GM12875 (cell line): ENCODE results near the gene CNKSR3.

Source experiments
- H3K4me3 ChIP-seq: one replicate; pipeline ENCODE4 v1.5.1; 2011; ENCODE audit warnings: low read depth, low read length, control low read depth
- CTCF ChIP-seq: IDR thresholded peaks from 2 replicates; pipeline ENCODE4 v1.5.1; 2011; ENCODE audit warnings: low read depth, mild to moderate bottlenecking, control low read depth, inconsistent platforms, low read length, moderate library complexity, borderline replicate concordance; ENCODE audit not compliant: insufficient read depth

The CNKSR3 gene

GRCh38 chr6:154408891-154409500 lies 101.5 kb downstream of the CNKSR3 start:
- TF ChIP-seq CTCF = peak; percentile 13; the same call in 1 of the 2 replicates
- H3K4me3 ChIP-seq = no peak overlapping the region

- no peak overlapping the region for H3K4me3 ChIP-seq
- TF ChIP-seq CTCF = no peak
Observed at GRCh38 chr6:154407440-154407839, 103.0 kb downstream of the CNKSR3 start.

DNA sequence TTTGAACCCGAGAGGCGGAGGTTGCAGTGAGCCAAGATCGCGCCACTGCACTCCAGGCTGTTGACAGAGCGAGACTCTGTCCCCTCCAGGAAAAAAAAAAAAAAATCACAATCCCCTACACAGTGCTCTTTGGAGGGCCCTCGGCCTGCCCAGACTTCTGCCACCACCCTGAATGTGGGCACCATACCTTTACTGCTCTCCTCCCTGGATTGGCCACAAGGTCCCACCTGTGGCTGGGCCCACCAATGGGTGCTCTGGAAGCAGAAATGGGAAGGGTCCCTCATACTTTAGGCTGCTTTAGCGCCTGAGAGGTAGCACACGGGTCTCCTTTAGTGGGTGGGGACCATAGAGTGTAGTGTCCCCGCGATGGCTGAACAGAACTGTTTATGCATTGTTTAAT lies 103.6 kb downstream of the CNKSR3 start:
- H3K4me3 ChIP-seq = no peak overlapping the region
- TF ChIP-seq CTCF = no peak

DNA sequence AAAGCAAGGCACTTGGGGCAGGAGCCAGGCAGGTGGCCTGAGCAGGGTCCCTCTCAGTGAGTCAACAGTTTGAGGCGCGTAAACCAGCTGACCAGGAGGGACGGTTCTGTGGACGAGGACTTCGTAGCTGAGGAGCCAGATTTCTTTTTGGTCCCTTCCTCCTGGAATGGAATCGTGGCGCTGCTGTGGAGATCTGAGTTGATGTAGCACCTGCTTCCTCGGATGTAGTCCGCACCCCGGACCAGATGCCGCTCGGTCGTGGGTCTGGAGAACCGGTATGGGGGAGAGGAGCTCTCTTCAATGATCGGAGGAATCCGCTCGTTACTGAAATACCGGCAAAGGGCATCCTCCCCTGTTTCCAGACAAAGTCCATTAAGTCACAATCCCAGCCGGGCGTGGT lies 104.2 kb downstream of the CNKSR3 start:
- H3K4me3 ChIP-seq = no peak overlapping the region
- TF ChIP-seq CTCF = no peak

DNA sequence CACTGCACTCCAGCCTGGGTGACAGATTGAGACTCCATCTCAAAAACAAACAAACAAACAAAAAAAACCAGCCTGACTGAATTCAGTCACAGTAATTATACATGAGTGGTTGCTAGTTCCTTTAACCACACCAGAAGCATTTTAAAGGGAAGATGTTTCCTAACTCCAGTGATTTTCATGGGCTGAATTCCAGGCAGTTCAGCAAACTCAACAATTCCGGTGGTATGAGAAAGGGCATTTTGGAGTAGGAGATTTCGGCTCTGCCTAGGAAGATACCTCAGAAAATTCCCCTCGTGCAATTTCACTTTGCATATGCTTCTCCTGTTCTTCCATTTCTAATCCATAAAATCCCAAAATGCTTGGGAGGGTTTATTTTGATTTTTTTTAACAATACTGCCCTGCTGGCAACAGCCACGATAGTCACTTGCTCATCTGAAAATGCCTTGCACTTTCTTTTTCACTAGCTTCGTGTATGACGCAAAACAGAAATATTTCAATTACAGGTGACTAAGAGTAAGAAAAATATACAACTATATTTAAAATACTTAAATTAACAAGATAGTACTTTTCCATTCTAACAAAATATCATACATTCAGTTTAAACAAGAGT lies 105.6 kb downstream of the CNKSR3 start:
- TF ChIP-seq CTCF = no peak
- H3K4me3 ChIP-seq = no peak overlapping the region

DNA sequence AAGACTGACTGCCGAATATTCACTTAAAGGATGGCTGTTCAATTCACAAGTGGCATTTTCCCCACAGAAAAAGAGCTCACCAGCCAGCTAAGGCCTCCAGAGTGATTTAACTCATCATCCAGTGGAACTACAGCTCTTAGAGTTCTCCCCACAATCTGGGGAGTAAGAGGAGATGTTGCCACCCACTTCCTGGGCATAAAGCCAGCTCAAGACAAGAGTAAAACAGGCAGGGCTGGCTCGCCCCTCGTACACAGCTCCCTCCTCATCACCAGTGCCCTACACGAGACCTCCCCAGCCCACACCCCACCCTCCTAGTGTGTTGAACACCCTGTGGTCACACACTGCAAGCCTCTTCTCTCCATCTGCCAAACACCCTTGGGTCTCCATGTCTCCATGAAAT lies 106.7 kb downstream of the CNKSR3 start:
- no peak overlapping the region for H3K4me3 ChIP-seq
- no peak for TF ChIP-seq CTCF

GRCh38 chr6:154402081-154402780 lies 108.3 kb downstream of the CNKSR3 start:
- no peak overlapping the region for H3K4me3 ChIP-seq
- TF ChIP-seq CTCF = no peak
